ENCODE data around the gene MAIP1.

The MAIP1 gene

DNA sequence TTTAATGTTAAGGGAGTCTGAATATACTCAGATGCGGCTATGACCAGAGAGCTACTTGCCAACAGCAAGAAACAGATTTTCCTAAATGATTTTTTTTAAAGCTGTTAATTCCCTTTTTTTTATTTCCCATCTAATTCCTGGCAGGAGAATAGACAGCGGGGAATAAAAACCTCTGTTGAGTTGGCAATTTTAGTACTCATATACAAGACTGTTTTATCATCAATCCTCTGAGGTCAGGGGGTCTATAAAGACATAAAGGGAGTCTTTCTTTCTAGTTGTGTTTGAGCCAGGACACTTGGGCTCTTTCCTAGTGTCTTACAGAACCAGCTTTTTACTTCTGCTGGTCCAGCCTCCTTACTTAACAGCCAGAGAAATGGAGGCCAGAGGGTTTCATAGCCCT, 29.4 kb downstream of the MAIP1 start (continued):
- TF ChIP-seq POU6F1 (CRISPR knock-in tag; IDR thresholded peaks at IDR 0.05; ENCODE audit: borderline replicate concordance, low read depth), result no peak
- TF ChIP-seq ARNTL (CRISPR knock-in tag; IDR thresholded peaks at IDR 0.05; ENCODE audit: borderline replicate concordance, low read depth), result no peak
- no peak for TF ChIP-seq BACH2 (CRISPR knock-in tag; IDR thresholded peaks at IDR 0.05; ENCODE audit: borderline replicate concordance)

DNA sequence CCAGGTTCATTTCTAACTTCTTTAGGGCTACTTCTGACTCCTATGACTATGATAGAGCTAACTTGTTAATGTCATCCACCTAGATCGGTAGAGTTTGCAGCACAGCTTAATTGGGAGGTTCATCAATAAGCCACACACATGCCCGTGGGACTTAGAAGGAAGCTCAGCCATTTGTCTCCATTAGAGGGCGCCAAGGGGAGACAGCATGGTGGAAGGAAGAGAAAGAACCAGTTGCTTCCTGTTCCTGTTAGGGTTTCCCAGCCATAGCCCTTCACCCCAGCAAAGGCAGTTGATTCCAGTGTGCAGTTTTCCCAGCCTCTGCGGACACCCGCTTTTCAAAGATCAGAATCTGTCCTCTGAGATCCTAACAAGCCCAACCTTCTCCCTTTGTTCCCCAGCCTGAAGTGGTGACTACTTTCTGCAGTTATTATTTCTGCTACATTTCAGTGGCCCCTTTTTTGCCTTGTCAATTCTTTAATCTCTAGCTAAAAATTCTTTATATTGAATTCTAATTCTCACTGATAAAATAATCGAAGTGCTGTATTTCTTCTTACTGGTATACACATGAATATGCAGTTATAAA, 30.3 kb downstream of the MAIP1 start:
- TF ChIP-seq BACH2 (CRISPR knock-in tag; IDR thresholded peaks at IDR 0.05; ENCODE audit: borderline replicate concordance) (no peak), RARB (CRISPR knock-in tag; IDR thresholded peaks at IDR 0.05) (no peak), POU6F1 (CRISPR knock-in tag; IDR thresholded peaks at IDR 0.05; ENCODE audit: borderline replicate concordance, low read depth) (no peak), ZNF8 (CRISPR knock-in tag; IDR thresholded peaks at IDR 0.05) (no peak)
- ATAC-seq, result peak; percentile 91

DNA sequence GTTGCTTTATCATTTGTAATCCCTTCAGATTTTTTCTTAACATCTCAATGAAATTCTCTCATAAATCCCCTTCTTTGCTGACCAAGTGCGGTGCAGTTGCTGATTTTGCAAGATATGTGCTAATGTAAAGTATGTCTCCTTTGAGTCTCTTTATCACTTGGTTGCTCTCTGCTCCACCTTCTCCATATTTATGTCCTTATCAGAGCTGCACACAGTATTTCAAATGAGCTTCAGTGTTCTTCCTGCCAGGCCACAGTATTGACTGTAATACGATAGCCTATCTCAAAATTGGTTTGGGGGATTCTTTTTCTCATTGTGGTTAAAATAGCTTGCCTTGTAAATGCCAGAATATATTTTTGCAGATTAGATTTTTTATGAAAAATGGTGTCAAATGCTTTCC, 32.2 kb downstream of the MAIP1 start:
- no peak for ATAC-seq
- no peak for TF ChIP-seq ZC3H10 (CRISPR knock-in tag; IDR thresholded peaks at IDR 0.05)

DNA sequence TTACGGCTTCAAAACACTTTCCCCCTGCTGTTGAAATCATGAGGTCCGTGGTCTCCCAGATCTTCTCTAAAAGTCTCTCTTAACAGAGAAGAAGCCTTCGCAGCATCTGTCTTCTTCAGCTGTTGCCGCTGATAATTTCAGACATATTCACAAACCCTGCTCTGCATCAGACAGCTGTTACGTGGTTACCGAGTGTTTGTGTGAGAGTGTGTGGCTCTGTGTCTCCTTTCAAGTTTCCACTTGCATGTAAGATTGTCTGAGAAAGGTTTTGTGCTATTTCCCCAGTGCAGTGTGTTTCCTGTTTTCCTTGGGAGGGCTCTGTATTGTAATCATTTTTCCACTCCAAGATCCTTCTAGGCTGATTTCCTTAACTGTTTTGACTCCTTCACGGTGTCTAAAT, 32.8 kb downstream of the MAIP1 start:
- no peak for ATAC-seq
- TF ChIP-seq ZNF70 (CRISPR knock-in tag; IDR thresholded peaks at IDR 0.05) (no peak), ZFP3 (CRISPR knock-in tag; IDR thresholded peaks at IDR 0.05) (no peak), ZC3H10 (CRISPR knock-in tag; IDR thresholded peaks at IDR 0.05) (no peak), ZNF565 (CRISPR knock-in tag; conservative IDR thresholded peaks at IDR 0.05; ENCODE audit: low read depth) (no peak)

DNA sequence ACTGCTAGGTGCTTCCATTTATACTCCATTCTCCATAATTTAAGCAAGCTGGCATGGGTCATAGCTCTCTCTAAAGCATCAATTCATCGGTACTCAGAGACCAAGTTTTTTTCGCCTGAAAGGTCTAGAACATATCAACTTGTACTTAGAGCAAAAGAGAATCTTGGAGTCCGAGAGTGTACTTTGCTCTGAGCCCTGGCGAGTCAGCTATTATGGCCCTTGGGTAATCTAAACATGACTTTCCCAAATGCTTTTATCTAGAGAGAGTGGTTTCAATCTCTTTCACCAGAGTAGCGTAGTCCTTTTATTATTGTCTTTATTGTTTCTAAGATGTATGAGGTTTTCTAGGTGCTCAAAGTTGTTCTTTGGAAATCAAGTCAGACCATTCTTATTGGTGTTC, 34.4 kb downstream of the MAIP1 start:
- TF ChIP-seq ISL1 (CRISPR knock-in tag; IDR thresholded peaks at IDR 0.05), result no peak
- TF ChIP-seq CSRNP3 (CRISPR knock-in tag; IDR thresholded peaks at IDR 0.05), result no peak
- TF ChIP-seq CSDC2 (CRISPR knock-in tag; IDR thresholded peaks at IDR 0.05), result no peak
- TF ChIP-seq, protein P1, sequence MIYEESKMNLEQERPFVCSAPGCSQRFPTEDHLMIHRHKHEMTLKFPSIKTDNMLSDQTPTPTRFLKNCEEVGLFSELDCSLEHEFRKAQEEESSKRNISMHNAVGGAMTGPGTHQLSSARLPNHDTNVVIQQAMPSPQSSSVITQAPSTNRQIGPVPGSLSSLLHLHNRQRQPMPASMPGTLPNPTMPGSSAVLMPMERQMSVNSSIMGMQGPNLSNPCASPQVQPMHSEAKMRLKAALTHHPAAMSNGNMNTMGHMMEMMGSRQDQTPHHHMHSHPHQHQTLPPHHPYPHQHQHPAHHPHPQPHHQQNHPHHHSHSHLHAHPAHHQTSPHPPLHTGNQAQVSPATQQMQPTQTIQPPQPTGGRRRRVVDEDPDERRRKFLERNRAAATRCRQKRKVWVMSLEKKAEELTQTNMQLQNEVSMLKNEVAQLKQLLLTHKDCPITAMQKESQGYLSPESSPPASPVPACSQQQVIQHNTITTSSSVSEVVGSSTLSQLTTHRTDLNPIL (CRISPR knock-in tag; IDR thresholded peaks at IDR 0.05; ENCODE audit: low read depth), result no peak
- TF ChIP-seq GLIS3 (CRISPR knock-in tag; IDR thresholded peaks at IDR 0.05), result no peak
- TF ChIP-seq TSHZ2 (CRISPR knock-in tag; IDR thresholded peaks at IDR 0.05), result no peak
- TF ChIP-seq SNAI2 (CRISPR knock-in tag; IDR thresholded peaks at IDR 0.05), result no peak
- TF ChIP-seq ESRRG (CRISPR knock-in tag; IDR thresholded peaks at IDR 0.05), result no peak
- no peak for TF ChIP-seq ARNTL (CRISPR knock-in tag; IDR thresholded peaks at IDR 0.05; ENCODE audit: borderline replicate concordance, low read depth)
- TF ChIP-seq ZNF565 (CRISPR knock-in tag; conservative IDR thresholded peaks at IDR 0.05; ENCODE audit: low read depth), result no peak
- no peak for TF ChIP-seq ZC3H10 (CRISPR knock-in tag; IDR thresholded peaks at IDR 0.05)
- TF ChIP-seq ZNF70 (CRISPR knock-in tag; IDR thresholded peaks at IDR 0.05), result no peak
- ATAC-seq, result no peak
